Stimulated activated CD8-positive, alpha-beta memory T cell treated with anti-CD3 and anti-CD28 coated beads, Interleukin-12 subunit alpha, Interleukin-12 subunit beta, amount 100 ng/mL, for 4 hours (primary cell): ENCODE results near the gene PCDHB6.
"Not testable (repeated sequence)": the region's sequence is repeated elsewhere in the genome, so short reads cannot be mapped to it uniquely, and the experiment has no call there.

Experiments
- DNase-seq: peaks from one replicate; pipeline ENCODE4 v3.0.0-alpha.2; 2020; ENCODE audit warnings: low read depth

PCDHB6 gene

DNA sequence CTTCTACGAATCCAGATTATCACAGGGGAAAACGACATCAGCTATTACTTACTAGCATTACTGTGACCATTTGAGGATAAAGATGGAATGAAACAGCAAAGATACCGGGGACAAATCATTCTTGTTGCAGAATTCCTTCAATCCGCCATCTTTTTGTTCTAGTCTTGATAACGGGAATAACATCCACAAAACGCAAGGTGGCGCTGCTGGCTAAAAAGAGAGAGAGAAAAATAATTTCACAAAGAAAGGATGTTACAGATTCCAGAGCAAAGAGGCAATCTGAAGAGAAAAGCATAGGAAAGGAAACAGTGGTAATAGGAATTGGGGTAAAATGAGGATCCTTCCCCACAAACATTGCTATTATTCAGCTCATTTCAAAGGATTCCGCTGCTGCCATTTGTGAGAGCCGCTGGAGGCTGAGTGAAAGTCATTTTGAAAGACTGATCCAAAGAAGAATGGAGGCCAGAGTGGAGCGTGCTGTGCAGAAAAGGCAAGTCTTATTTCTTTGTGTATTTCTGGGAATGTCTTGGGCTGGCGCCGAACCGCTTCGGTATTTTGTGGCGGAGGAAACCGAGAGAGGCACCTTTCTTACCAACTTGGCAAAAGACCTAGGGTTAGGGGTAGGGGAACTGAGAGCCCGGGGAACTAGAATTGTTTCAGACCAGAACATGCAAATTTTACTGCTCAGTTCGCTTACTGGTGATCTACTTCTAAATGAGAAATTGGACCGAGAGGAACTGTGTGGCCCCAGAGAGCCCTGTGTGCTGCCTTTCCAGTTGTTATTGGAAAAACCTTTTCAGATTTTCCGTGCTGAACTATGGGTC is 22.7 kb downstream of the PCDHB6 start, which contains the start of gene PCDHB7:
PCDHB7 (plus strand) TSS at position 264 of the 824 bp plus-strand sequence; CDS start at position 456, 192 bp downstream.
- no peak for DNase-seq

DNA sequence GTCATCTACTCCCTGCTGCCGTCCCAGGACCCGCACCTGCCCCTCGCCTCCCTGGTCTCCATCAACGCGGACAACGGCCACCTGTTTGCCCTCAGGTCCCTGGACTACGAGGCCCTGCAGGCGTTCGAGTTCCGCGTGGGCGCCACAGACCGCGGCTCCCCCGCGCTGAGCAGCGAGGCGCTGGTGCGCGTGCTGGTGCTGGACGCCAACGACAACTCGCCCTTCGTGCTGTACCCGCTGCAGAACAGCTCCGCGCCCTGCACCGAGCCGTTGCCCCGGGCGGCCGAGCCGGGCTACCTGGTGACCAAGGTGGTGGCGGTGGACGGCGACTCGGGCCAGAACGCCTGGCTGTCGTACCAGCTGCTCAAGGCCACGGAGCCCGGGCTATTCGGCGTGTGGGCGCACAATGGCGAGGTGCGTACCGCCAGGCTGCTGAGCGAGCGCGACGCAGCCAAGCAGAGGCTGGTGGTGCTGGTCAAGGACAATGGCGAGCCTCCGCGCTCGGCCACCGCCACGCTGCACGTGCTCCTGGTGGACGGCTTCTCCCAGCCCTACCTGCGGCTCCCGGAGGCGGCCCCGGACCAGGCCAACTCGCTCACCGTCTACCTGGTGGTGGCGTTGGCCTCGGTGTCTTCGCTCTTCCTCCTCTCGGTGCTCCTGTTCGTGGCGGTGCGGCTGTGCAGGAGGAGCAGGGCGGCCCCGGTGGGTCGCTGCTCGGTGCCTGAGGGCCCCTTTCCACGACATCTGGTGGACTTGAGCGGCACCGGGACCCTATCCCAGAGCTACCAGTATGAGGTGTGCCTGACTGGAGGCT is 24.6 kb downstream of the PCDHB6 start:
- DNase-seq = not testable (repeated sequence)

DNA sequence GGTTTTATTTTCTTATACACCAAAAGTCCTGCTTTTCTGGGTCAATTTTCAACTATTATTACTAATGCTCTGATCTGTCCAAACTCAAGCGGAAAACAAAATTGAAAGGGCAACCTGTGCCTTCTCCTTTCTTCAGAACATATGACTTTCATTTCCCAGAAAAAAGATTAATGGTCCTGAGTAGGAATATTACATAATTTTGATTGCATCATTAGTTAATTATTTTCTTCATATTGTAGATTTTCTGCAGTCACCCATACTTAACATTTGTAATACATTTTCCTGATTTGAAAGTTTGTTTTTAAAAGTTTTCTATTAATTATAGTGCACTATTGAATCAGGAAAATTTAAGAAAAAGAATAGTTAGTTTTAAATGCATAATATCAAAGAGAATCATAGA is 26.1 kb downstream of the PCDHB6 start:
- DNase-seq = no peak

DNA sequence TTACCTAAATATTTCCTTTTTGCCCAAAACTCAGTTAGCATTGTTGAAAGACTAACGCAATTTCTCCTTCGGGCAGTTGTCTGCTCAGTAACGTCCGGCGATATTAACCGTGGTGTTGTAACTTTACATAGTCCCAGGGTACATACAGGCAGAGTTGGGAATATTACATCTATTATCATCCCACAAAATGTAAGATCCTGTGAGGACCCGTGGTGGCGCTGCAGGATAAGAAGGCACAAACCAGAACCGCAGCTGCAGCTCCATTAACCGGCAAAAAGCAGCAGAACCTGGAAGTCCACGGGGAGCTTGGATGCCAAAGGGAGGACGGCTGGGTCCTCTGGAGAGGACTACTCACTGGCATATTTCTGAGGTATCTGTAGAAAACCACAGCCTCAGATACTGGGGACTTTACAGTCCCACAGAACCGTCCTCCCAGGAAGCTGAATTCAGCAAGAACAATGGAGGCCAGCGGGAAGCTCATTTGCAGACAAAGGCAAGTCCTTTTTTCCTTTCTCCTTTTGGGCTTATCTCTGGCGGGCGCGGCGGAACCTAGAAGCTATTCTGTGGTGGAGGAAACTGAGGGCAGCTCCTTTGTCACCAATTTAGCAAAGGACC is 27.8 kb downstream of the PCDHB6 start, which contains the start of gene PCDHB8:
PCDHB8 (plus strand) TSS at position 214 of the 615 bp plus-strand sequence; CDS start at position 459, 245 bp downstream.
- DNase-seq = not testable (repeated sequence)

DNA sequence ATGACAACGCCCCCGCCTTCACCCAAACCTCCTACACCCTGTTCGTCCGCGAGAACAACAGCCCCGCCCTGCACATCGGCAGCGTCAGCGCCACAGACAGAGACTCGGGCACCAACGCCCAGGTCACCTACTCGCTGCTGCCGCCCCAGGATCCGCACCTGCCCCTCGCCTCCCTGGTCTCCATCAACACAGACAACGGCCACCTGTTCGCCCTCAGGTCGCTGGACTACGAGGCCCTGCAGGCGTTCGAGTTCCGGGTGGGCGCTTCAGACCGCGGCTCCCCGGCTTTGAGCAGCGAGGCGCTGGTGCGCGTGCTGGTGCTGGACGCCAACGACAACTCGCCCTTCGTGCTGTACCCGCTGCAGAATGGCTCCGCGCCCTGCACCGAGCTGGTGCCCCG is 29.5 kb downstream of the PCDHB6 start:
- not testable (repeated sequence) for DNase-seq

DNA sequence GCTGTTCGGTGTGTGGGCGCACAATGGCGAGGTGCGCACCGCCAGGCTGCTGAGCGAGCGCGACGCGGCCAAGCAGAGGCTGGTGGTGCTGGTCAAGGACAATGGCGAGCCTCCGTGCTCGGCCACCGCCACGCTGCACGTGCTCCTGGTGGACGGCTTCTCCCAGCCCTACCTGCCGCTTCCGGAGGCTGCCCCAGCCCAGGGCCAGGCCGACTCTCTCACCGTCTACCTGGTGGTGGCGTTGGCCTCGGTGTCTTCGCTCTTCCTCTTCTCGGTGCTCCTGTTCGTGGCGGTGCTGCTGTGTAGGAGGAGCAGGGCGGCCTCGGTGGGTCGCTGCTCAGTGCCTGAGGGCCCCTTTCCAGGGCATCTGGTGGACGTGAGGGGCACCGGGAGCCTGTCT is 30.0 kb downstream of the PCDHB6 start:
- not testable (repeated sequence) for DNase-seq

DNA sequence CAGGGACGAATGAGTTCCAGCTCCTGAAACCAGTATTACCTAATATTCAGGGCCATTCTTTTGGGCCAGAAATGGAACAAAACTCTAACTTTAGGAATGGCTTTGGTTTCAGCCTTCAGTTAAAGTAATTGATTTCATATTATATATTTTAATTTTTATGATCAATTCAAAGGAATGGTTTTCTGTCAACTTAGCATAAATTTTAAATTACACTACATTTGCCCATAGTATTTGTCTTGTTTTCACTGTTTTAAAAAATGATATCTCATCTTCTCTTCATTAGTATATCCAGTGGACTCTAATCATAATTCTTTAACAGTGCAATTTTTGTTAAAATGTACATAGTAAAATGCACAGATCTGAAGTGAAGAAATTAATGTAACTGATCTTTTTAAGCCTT is 30.5 kb downstream of the PCDHB6 start:
- no peak for DNase-seq

DNA sequence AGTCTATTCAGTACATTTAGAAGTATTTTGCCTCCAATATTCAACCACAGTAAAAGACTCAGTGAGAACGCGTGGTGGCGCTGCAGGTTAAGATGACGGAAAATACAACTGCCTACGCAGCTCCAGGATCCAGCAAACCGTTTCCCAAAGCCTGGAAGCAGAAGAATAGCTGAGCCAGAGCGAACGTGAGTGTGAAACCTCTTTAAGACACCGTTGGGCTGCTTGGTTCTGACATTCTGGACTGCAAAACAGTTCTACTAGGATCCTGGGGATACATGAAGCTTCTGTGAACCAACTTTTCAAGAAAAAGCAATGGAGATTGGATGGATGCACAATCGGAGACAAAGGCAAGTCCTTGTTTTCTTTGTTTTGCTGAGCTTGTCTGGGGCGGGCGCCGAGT is 32.4 kb downstream of the PCDHB6 start, which contains the start of gene PCDHB16:
PCDHB16 (plus strand) TSS at position 140 of the 400 bp plus-strand sequence; CDS start at position 313, 173 bp downstream.
- DNase-seq = no peak

DNA sequence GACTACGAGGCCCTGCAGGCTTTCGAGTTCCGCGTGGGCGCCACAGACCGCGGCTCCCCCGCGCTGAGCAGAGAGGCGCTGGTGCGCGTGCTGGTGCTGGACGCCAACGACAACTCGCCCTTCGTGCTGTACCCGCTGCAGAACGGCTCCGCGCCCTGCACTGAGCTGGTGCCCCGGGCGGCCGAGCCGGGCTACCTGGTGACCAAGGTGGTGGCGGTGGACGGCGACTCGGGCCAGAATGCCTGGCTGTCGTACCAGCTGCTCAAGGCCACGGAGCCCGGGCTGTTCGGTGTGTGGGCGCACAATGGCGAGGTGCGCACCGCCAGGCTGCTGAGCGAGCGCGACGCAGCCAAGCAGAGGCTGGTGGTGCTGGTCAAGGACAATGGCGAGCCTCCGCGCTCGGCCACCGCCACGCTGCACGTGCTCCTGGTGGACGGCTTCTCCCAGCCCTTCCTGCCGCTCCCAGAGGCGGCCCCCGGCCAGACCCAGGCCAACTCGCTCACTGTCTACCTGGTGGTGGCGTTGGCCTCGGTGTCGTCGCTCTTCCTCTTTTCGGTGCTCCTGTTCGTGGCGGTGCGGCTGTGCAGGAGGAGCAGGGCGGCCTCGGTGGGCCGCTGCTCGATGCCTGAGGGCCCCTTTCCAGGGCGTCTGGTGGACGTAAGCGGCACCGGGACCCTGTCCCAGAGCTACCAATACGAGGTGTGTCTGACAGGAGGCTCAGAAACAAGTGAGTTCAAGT is 34.4 kb downstream of the PCDHB6 start:
- not testable (repeated sequence) for DNase-seq

DNA sequence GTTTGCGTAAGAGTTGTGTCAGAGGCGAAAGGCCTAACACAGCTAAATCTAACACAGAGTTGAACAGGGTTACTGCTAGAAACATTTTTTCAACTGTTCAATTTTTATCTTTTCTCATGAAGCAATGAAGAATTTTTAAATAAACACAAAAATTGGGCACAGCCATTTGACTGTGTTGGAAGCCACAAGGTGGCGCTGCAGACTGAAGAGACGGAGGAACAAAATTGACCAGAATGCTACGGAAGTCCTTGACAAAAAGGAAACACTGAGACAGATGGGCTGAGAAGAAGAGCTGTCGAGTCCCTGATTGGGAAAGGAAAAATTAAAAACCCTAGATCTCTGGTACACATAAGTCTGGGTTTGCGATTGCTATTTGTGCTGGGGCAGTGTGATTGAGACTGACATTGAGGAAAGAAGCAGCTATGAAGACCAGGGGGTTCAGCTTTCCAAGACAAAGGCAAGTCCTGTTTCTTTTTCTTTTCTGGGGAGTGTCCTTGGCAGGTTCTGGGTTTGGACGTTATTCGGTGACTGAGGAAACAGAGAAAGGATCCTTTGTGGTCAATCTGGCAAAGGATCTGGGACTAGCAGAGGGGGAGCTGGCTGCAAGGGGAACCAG is 37.1 kb downstream of the PCDHB6 start, which contains the start of gene PCDHB9:
PCDHB9 (plus strand) TSS at position 265 of the 616 bp plus-strand sequence; CDS start at position 423, 158 bp downstream.
- DNase-seq = no peak

DNA sequence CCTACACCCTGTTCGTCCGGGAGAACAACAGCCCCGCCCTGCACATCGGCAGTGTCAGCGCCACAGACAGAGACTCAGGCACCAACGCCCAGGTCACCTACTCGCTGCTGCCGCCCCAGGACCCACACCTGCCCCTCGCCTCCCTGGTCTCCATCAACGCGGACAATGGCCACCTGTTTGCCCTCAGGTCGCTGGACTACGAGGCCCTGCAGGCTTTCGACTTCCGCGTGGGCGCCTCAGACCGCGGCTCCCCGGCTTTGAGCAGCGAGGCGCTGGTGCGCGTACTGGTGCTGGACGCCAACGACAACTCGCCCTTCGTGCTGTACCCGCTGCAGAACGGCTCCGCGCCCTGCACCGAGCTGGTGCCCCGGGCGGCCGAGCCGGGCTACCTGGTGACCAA is 38.8 kb downstream of the PCDHB6 start:
- not testable (repeated sequence) for DNase-seq

DNA sequence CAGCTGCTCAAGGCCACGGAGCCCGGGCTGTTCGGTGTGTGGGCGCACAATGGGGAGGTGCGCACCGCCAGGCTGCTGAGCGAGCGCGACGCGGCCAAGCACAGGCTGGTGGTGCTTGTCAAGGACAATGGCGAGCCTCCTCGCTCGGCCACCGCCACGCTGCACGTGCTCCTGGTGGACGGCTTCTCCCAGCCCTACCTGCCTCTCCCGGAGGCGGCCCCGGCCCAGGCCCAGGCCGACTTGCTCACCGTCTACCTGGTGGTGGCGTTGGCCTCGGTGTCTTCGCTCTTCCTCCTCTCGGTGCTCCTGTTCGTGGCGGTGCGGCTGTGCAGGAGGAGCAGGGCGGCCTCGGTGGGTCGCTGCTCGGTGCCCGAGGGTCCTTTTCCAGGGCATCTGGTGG is 39.3 kb downstream of the PCDHB6 start:
- not testable (repeated sequence) for DNase-seq

DNA sequence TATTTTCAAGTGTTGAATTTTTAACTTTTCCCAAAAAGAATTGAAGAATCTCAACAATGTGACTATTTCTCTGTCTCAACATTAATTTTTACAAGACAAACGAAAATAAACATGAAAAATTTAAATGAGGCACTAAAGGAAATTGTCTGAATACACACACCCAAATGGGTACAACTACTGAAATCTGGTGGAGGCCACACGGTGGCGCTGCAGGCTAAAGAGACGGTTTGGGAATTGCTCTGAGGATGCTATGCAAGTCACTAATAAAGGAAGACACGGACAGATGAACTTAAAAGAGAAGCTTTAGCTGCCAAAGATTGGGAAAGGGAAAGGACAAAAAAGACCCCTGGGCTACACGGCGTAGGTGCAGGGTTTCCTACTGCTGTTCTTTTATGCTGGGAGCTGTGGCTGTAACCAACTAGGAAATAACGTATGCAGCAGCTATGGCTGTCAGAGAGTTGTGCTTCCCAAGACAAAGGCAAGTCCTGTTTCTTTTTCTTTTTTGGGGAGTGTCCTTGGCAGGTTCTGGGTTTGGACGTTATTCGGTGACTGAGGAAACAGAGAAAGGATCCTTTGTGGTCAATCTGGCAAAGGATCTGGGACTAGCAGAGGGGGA is 42.4 kb downstream of the PCDHB6 start, which contains the start of gene PCDHB10:
PCDHB10 (plus strand) TSS at position 244 of the 616 bp plus-strand sequence; CDS start at position 444, 200 bp downstream.
- DNase-seq = no peak

DNA sequence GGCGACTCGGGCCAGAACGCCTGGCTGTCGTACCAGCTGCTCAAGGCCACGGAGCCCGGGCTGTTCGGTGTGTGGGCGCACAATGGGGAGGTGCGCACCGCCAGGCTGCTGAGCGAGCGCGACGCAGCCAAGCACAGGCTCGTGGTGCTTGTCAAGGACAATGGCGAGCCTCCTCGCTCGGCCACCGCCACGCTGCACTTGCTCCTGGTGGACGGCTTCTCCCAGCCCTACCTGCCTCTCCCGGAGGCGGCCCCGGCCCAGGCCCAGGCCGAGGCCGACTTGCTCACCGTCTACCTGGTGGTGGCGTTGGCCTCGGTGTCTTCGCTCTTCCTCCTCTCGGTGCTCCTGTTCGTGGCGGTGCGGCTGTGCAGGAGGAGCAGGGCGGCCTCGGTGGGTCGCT is 44.5 kb downstream of the PCDHB6 start:
- DNase-seq = not testable (repeated sequence)

DNA sequence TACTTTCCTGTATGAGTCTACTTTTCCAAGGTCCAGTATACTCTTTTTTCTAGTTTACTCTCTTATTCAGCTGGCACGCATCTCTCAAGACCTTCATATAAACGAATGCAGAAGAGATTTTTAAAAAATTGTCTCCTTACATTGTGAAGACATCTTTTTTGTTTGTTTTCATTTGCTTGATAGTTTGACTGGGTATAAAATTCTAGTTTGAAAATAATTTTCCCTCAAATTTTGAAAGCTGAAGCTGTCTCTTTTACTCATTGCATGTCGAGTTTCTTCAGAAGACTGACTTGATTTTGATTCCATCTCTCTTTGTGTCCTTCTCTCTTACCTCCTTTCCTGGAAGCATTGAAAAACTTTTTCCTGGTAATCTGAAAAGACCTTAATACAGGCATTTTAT is 46.5 kb downstream of the PCDHB6 start:
- no peak for DNase-seq

DNA sequence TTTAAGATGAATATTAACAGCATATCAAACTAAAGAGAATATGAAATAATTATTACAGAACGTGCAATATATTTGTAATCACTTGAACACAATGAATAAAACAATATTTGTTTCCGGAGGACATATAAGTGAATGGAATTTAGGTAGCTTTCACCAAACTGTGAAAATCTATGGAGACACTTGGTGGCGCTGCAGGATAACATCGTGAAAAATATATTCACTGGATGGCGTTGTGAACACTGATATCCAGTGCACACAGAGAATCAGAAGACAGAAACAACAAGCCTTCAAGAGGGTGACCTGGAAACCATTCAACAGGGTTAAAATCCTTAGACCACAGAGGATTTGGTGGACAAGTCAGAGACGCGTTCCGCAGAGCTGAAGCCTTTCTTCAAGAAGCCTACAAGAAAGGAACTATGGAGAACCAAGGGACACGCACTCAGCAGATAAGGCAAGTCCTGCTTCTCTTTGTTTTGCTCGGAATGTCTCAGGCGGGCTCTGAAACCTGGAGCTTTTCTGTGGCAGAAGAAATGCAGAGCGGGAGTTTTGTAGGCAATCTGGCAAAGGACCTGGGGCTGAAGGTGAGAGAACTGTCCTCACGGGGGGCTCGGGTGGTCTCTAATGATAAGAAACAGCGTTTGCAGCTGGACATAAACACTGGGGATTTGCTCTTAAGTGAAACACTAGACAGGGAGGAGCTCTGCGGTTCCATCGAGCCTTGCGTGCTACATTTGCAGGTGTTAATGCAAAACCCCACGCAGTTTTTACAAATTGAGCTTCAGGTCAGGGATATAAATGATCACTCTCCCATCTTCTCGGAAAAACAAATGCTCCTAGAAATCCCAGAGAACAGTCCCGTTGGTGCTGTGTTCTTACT is 49.7 kb downstream of the PCDHB6 start, which contains the start of gene PCDHB11:
PCDHB11 (plus strand) TSS at position 269 of the 877 bp plus-strand sequence; CDS start at position 417, 148 bp downstream.
- no peak for DNase-seq

DNA sequence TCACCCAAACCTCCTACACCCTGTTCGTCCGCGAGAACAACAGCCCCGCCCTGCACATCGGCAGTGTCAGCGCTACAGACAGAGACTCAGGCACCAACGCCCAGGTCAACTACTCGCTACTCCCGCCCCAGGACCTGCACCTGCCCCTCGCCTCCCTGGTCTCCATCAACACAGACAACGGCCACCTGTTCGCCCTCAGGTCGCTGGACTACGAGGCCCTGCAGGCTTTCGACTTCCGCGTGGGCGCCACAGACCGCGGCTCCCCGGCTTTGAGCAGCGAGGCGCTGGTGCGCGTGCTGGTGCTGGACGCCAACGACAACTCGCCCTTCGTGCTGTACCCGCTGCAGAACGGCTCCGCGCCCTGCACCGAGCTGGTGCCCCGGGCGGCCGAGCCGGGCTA is 51.3 kb downstream of the PCDHB6 start:
- DNase-seq = not testable (repeated sequence)

DNA sequence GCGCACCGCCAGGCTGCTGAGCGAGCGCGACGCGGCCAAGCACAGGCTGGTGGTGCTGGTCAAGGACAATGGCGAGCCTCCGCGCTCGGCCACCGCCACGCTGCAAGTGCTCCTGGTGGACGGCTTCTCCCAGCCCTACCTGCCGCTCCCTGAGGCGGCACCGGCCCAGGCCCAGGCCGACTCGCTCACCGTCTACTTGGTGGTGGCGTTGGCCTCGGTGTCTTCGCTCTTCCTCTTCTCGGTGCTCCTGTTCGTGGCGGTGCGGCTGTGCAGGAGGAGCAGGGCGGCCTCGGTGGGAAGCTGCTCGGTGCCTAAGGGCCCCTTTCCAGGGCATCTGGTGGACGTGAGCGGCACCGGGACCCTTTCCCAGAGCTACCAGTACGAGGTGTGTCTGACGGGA is 51.8 kb downstream of the PCDHB6 start:
- not testable (repeated sequence) for DNase-seq
